Measurements from ENCODE around the gene ANKLE1. TPM values are rescaled to one million over a fixed set of nuclear protein-coding genes. Genes with fewer than 3 reads are reported as not detected.

Gene ANKLE1
- total and polyA plus RNA-seq, 2 experiments from 2014 or later = 0.29 to 0.90 TPM

DNA sequence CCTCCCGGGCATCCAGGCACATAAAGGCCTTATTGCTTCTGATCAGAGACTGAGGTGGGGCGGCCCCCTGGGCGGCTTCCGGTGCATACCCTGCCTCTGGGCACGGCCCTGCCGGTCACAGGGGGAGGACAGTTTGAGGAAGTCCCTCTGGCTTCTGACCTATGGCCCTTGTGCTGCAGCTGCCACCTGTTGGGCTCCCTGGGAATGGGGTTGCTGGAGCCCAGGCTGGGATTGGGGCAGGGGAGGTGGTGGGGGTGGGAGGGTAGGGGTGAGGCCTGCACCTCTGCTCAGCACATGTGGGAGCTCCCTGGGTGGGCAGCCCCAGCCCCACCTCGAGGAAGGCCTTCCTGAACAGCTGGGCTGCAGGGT lies 42.2 kb downstream of the ANKLE1 start:
- Histone ChIP-seq H3K79me2 (no peaks in the 10 kb centered on the region), H2AFZ (no peak overlapping the region), H3K4me1 (ENCODE audit: insufficient read depth) (peaks cover 7% of the 10 kb centered on the region), H3K36me3 (replicated peaks; ENCODE audit: insufficient read depth, low read depth) (no peaks in the 10 kb centered on the region), H4K20me1 (ENCODE audit: insufficient read depth, poor library complexity, severe bottlenecking) (no peaks in the 10 kb centered on the region), H3K27me3 (no peaks in the 10 kb centered on the region), H3K4me2 (no peak overlapping the region), H3K9me2 (replicated peaks; ENCODE audit: insufficient read depth) (no peaks in the 10 kb centered on the region), H3K4me3 (no peak overlapping the region), H3K27ac (no peak overlapping the region), H3K9me3 (ENCODE audit: low read depth) (no peaks in the 10 kb centered on the region)
- no peak for TF ChIP-seq EZH2phosphoT487 (IDR thresholded peaks at IDR 0.05; ENCODE audit: low read depth, severe bottlenecking, unreplicated experiment)
- no peak for TF ChIP-seq EZH2 (IDR thresholded peaks at IDR 0.05; ENCODE audit: borderline replicate concordance)
- TF ChIP-seq, protein P1, sequence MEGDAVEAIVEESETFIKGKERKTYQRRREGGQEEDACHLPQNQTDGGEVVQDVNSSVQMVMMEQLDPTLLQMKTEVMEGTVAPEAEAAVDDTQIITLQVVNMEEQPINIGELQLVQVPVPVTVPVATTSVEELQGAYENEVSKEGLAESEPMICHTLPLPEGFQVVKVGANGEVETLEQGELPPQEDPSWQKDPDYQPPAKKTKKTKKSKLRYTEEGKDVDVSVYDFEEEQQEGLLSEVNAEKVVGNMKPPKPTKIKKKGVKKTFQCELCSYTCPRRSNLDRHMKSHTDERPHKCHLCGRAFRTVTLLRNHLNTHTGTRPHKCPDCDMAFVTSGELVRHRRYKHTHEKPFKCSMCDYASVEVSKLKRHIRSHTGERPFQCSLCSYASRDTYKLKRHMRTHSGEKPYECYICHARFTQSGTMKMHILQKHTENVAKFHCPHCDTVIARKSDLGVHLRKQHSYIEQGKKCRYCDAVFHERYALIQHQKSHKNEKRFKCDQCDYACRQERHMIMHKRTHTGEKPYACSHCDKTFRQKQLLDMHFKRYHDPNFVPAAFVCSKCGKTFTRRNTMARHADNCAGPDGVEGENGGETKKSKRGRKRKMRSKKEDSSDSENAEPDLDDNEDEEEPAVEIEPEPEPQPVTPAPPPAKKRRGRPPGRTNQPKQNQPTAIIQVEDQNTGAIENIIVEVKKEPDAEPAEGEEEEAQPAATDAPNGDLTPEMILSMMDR (IDR thresholded peaks at IDR 0.05; ENCODE audit: poor library complexity) = no peak
- WGBS (ENCODE audit: low lambda C conversion rate, missing lambda C conversion rate) = 91% methylated on average over 6 of the region's 7 CpGs
- no peak for DNase-seq (ENCODE audit: low spot score)

DNA sequence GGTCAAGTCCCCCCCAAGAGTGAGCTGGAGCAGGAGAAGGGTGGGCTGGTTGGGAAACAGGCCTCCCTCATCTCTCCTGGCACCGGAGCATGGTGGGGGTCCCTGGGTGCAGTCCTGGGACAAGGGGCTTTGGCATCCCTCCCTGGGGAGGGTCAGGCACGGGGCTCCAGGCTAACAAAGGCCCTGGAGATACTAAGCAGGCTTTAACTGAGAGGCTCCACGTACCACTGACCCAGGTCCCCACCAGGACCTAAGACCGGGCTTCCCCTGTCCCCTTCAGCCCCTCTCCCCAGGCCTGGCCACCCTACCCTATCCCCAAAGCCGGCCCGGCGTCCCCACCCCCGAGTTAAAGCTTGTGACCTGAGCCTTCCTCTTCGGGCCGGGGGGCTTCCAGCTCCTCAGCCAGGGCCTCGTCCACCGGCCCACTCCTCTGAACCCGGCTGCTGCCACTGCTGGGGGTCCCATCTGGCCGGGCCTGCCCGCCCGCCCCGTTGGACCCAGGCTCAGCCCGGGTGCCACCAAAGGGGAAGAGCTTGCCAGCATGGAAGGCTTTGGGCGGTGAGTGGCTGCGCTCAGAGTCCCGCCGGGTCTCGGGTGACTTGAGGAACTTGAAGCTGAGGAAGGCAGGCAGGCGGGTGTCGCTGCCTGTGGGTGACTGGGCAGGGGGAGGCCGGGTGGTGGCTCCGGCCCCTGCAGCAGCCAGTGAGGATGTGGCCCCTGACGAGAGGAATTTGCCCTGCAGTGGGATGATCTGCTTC lies 42.8 kb downstream of the ANKLE1 start:
- Histone ChIP-seq H3K9me3 (ENCODE audit: low read depth) (no peaks in the 10 kb centered on the region), H3K27me3 (no peaks in the 10 kb centered on the region), H3K4me1 (ENCODE audit: insufficient read depth) (peaks cover 12% of the 10 kb centered on the region), H2AFZ (no peak overlapping the region), H3K27ac (no peak overlapping the region), H3K4me3 (no peak overlapping the region), H3K36me3 (replicated peaks; ENCODE audit: insufficient read depth, low read depth) (no peaks in the 10 kb centered on the region), H4K20me1 (ENCODE audit: insufficient read depth, poor library complexity, severe bottlenecking) (no peaks in the 10 kb centered on the region), H3K79me2 (no peaks in the 10 kb centered on the region), H3K4me2 (no peak overlapping the region), H3K9me2 (replicated peaks; ENCODE audit: insufficient read depth) (no peaks in the 10 kb centered on the region)
- TF ChIP-seq, protein P1 (IDR thresholded peaks at IDR 0.05; ENCODE audit: poor library complexity) = no peak
- TF ChIP-seq EZH2 (IDR thresholded peaks at IDR 0.05; ENCODE audit: borderline replicate concordance) (no peak), EZH2phosphoT487 (IDR thresholded peaks at IDR 0.05; ENCODE audit: low read depth, severe bottlenecking, unreplicated experiment) (no peak)
- DNase-seq (ENCODE audit: low spot score) = peak; percentile 5
- 95% methylated on average over 18 of the region's 28 CpGs for WGBS (ENCODE audit: low lambda C conversion rate, missing lambda C conversion rate)

DNA sequence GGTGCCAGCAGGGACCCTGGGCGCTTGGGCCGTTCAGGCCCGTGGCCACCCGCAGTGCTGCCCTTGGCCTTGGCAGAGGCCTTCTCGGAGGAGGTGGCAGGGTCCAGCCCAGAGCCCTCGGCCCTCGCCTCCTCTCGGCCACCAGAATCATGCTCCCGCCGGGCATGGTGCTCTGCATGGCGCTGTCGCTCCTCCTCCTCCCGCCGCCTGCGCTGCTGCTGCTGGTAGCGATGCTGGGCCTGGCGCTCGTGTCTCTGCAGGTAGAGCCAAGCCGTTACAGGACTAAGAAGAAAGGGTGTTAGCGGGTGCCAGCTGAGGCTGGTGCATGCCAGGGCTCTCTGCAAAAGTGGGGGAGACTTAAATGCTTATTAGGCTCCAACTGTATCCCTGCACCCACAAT lies 43.4 kb downstream of the ANKLE1 start:
- TF ChIP-seq, protein P1 (IDR thresholded peaks at IDR 0.05; ENCODE audit: poor library complexity) = no peak
- TF ChIP-seq EZH2 (IDR thresholded peaks at IDR 0.05; ENCODE audit: borderline replicate concordance) (no peak), EZH2phosphoT487 (IDR thresholded peaks at IDR 0.05; ENCODE audit: low read depth, severe bottlenecking, unreplicated experiment) (no peak)
- Histone ChIP-seq H3K4me3 (no peak overlapping the region), H2AFZ (no peak overlapping the region), H4K20me1 (ENCODE audit: insufficient read depth, poor library complexity, severe bottlenecking) (no peaks in the 10 kb centered on the region), H3K79me2 (no peaks in the 10 kb centered on the region), H3K27me3 (no peaks in the 10 kb centered on the region), H3K4me1 (ENCODE audit: insufficient read depth) (peaks cover 12% of the 10 kb centered on the region), H3K36me3 (replicated peaks; ENCODE audit: insufficient read depth, low read depth) (no peaks in the 10 kb centered on the region), H3K9me3 (ENCODE audit: low read depth) (no peaks in the 10 kb centered on the region), H3K27ac (no peak overlapping the region), H3K4me2 (no peak overlapping the region), H3K9me2 (replicated peaks; ENCODE audit: insufficient read depth) (no peaks in the 10 kb centered on the region)
- DNase-seq (ENCODE audit: low spot score) = no peak
- 96% methylated on average over 20 of the region's 20 CpGs for WGBS (ENCODE audit: low lambda C conversion rate, missing lambda C conversion rate)

All from hepatocyte (in vitro differentiated cells).